GM18873 (cell line): ENCODE results near the gene C19orf47.
"Not testable (repeated sequence)": the region's sequence is repeated elsewhere in the genome, so short reads cannot be mapped to it uniquely, and the experiment has no call there.

ENCODE experiments used
- ATAC-seq: cut with Tn5 transposase; IDR thresholded peaks from one replicate; pipeline ENCODE4 v1.9.1; 2021; ENCODE audit warnings: mild to moderate bottlenecking, moderate library complexity, moderate number of reproducible peaks; ENCODE audit not compliant: unreplicated experiment, low FRiP score

Gene C19orf47

GRCh38 chr19:40356681-40357595 is 8.7 kb upstream of the C19orf47 start:
- no peak for ATAC-seq

GRCh38 chr19:40355975-40356680 is 7.9 kb upstream of the C19orf47 start:
- no peak for ATAC-seq

GRCh38 chr19:40348961-40349507 is 837 bp upstream of the C19orf47 start:
- peak; percentile 1 for ATAC-seq

- ATAC-seq = no peak
These were observed 3.8 kb downstream of the C19orf47 start for GRCh38 chr19:40344422-40344821.

GRCh38 chr19:40342644-40343311 is 5.4 kb downstream of the C19orf47 start:
- ATAC-seq = no peak

- ATAC-seq = no peak
These were observed 6.4 kb downstream of the C19orf47 start for GRCh38 chr19:40341601-40342482.

- no peak for ATAC-seq
These were observed 9.0 kb downstream of the C19orf47 start for GRCh38 chr19:40339018-40339728.

- ATAC-seq = no peak
These were observed 10.6 kb downstream of the C19orf47 start for GRCh38 chr19:40337594-40337993.

GRCh38 chr19:40337107-40337506 is 11.1 kb downstream of the C19orf47 start:
- no peak for ATAC-seq

- no peak for ATAC-seq
These were observed 11.6 kb downstream of the C19orf47 start for GRCh38 chr19:40336601-40336900.

- no peak for ATAC-seq
These were observed 12.2 kb downstream of the C19orf47 start for GRCh38 chr19:40335855-40336600.

- no peak for ATAC-seq
These were observed 13.1 kb downstream of the C19orf47 start for GRCh38 chr19:40335101-40335500.

GRCh38 chr19:40333083-40333482 is 15.1 kb downstream of the C19orf47 start:
- not testable (repeated sequence) for ATAC-seq

- ATAC-seq = no peak
These were observed 15.5 kb downstream of the C19orf47 start for GRCh38 chr19:40332669-40333068.

- ATAC-seq = no peak
These were observed 17.1 kb downstream of the C19orf47 start for GRCh38 chr19:40331052-40331451.

GRCh38 chr19:40326201-40326600 is 22.0 kb downstream of the C19orf47 start:
- ATAC-seq = no peak

- no peak for ATAC-seq
These were observed 24.5 kb downstream of the C19orf47 start for GRCh38 chr19:40323705-40324104.

- no peak for ATAC-seq
These were observed 25.1 kb downstream of the C19orf47 start for GRCh38 chr19:40322951-40323615.
